ENCODE measurements around the gene KCNT1.

The KCNT1 gene

GRCh38 chr9:135794361-135794885 lies 92.4 kb downstream of the KCNT1 start:
- in situ Hi-C loops (cut with HindIII; ENCODE audit: low sequenced_read_pairs), result no loop called here
- TF ChIP-seq, protein P1, sequence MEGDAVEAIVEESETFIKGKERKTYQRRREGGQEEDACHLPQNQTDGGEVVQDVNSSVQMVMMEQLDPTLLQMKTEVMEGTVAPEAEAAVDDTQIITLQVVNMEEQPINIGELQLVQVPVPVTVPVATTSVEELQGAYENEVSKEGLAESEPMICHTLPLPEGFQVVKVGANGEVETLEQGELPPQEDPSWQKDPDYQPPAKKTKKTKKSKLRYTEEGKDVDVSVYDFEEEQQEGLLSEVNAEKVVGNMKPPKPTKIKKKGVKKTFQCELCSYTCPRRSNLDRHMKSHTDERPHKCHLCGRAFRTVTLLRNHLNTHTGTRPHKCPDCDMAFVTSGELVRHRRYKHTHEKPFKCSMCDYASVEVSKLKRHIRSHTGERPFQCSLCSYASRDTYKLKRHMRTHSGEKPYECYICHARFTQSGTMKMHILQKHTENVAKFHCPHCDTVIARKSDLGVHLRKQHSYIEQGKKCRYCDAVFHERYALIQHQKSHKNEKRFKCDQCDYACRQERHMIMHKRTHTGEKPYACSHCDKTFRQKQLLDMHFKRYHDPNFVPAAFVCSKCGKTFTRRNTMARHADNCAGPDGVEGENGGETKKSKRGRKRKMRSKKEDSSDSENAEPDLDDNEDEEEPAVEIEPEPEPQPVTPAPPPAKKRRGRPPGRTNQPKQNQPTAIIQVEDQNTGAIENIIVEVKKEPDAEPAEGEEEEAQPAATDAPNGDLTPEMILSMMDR (IDR thresholded peaks at IDR 0.05; ENCODE audit: low read depth, low read length, missing control alignments), result no peak
- DNase-seq (ENCODE audit: low read depth), result no peak
- H3K4me3 ChIP-seq (ENCODE audit: low read depth, low read length), result no peak overlapping the region

DNA sequence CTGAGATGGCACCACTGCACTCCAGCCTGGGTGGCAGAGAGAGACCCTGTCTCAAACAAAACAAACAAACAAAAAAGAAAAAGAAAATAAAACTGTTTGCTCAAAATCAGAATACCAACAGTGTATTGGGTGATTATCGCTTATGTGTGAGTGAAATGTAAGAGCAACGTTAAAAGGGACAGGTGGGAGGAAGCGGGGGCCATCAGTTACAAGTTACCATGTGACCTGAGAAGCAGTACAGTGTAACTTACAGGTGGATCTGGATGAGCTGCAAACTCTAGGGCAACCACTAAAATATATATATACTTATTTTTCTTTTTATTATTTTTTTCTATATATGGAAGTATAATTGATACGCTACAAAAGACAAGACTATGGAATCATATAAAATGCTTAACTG lies 93.4 kb downstream of the KCNT1 start:
- no peak overlapping the region for H3K4me3 ChIP-seq (ENCODE audit: low read depth, low read length)
- in situ Hi-C loops (cut with HindIII; ENCODE audit: low sequenced_read_pairs), result no loop called here
- no peak for DNase-seq (ENCODE audit: low read depth)
- TF ChIP-seq, protein P1 (IDR thresholded peaks at IDR 0.05; ENCODE audit: low read depth, low read length, missing control alignments), result no peak

- in situ Hi-C loops (cut with HindIII; ENCODE audit: low sequenced_read_pairs), result no loop called here
- TF ChIP-seq, protein P1 (IDR thresholded peaks at IDR 0.05; ENCODE audit: low read depth, low read length, missing control alignments), result no peak
- no peak overlapping the region for H3K4me3 ChIP-seq (ENCODE audit: low read depth, low read length)
- no peak for DNase-seq (ENCODE audit: low read depth)
These were observed 95.0 kb downstream of the KCNT1 start for GRCh38 chr9:135796784-135797485.

- in situ Hi-C loops (cut with HindIII; ENCODE audit: low sequenced_read_pairs), result no loop called here
- no peak overlapping the region for H3K4me3 ChIP-seq (ENCODE audit: low read depth, low read length)
- DNase-seq (ENCODE audit: low read depth), result no peak
- TF ChIP-seq, protein P1 (IDR thresholded peaks at IDR 0.05; ENCODE audit: low read depth, low read length, missing control alignments), result peak; percentile 75
These were observed 95.7 kb downstream of the KCNT1 start for GRCh38 chr9:135797507-135798262.

DNA sequence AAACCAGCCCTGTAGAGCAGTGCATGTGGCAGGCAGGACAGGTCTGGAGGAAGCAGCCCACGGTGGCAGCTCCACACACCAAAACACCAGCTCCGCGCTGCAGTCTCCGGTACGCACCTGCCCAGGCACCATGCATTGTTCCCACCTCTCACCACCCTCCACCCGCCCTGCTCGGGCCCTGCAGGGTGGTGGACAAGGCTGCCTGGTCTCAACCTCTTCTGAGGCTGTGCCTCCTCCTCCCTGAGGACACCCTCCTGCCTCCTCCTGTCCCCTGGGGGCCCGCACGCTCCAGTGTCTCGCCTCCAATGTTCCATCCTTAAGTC lies 96.2 kb downstream of the KCNT1 start:
- TF ChIP-seq, protein P1 (IDR thresholded peaks at IDR 0.05; ENCODE audit: low read depth, low read length, missing control alignments), result no peak
- no peak for DNase-seq (ENCODE audit: low read depth)
- in situ Hi-C loops (cut with HindIII; ENCODE audit: low sequenced_read_pairs), result no loop called here
- H3K4me3 ChIP-seq (ENCODE audit: low read depth, low read length), result no peak overlapping the region

DNA sequence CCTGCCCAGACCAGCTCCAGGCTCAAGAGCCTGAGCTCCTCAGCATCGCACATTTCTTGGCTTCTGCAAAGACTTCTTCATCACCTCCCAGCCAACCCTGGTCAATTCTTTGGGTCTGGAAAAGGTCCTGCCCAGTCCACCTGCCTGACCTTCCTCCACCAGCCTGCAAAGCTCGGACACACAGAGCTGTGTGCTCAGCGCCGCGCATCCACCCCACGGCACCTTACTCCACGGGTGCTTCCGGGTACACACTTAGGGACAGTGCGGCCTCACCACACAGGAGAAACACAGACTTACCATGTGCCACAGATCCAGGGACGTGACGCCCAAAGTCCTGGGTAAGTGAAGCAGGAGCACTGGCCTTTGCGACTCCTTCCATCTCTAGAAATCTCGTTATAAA lies 97.3 kb downstream of the KCNT1 start:
- TF ChIP-seq, protein P1 (IDR thresholded peaks at IDR 0.05; ENCODE audit: low read depth, low read length, missing control alignments), result no peak
- H3K4me3 ChIP-seq (ENCODE audit: low read depth, low read length), result no peak overlapping the region
- DNase-seq (ENCODE audit: low read depth), result no peak
- in situ Hi-C loops (cut with HindIII; ENCODE audit: low sequenced_read_pairs), result no loop called here

Measured in astrocyte of the cerebellum (primary cell).